Measurements from ENCODE around the gene CTAG2.
"Not testable (repeated sequence)": the region's sequence is repeated elsewhere in the genome, so short reads cannot be mapped to it uniquely, and the experiment has no call there.

DNA sequence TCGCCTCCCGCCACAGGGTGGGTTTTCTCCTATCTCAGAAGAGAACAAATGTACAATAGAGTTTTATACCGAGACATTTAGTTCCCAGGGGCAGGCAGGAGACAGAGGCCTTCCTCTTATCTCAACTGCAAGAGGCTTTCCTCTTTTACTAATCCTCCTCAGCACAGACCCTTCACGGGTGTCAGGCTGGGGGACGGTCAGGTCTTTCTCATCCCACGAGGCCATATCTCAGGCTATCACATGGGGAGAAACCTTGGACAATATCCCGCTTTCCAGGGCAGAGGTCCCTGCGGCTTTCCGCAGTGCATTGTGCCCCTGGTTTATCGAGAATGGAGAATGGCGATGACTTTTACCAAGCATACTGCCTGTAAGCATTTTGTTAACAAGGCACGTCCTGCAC lies 44.6 kb downstream of the CTAG2 start:
- not testable (repeated sequence) for TF ChIP-seq HDGF (IDR thresholded peaks at IDR 0.05; ENCODE audit: borderline replicate concordance); FOXA1 (IDR thresholded peaks at IDR 0.05); FOXK2 (IDR thresholded peaks at IDR 0.05)
